Activated CD4-positive, alpha-beta T cell treated with anti-CD3 and anti-CD28 coated beads, Interleukin-2, amount 50 U/mL, for 1 hour (primary cell): Measurements from ENCODE around the gene CMC2.

Experiments used
- DNase-seq: peaks from one replicate; pipeline ENCODE4 v3.0.0-alpha.2; 2020

CMC2 gene

DNA sequence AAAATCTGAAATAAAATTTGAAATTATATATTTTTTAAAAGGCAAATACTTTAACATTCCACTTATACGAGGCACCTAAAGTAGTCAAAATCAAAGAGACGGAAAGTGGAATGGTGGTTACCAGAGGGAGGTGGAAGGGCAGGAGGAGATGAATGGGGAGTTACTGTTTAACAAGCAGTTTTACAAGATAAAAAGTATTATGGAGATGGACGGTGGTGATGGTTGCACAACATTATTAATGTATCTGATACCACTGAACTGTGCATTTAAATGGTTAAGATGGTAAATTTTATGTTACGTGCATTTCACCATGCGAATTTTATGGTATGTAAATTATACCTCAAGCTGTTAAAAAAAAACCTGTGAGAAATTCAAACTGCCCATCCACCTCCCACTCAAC lies 5.4 kb downstream of the CMC2 start:
- DNase-seq = no peak

DNA sequence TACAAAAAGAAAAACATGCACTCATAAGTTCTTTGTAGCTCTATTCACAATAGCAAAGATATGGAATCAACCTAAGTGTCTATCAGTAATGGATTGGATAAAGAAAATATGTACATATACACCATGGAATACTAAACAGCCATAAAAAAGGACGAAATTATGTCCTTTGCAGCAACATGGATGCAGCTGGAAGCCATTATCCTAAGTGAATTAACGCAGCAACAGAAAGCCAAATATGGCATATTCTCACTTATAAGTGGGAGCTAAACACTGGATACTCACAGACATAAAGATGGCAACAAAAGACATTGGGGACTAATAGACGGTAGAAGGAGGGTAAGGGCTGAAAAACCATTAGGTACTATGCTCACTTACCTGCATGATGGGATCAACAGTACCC lies 5.8 kb downstream of the CMC2 start:
- DNase-seq = no peak

GRCh38 chr16:80997964-80998620 lies 8.6 kb downstream of the CMC2 start:
- DNase-seq = no peak

GRCh38 chr16:80997139-80997798 lies 9.4 kb downstream of the CMC2 start:
- no peak for DNase-seq

DNA sequence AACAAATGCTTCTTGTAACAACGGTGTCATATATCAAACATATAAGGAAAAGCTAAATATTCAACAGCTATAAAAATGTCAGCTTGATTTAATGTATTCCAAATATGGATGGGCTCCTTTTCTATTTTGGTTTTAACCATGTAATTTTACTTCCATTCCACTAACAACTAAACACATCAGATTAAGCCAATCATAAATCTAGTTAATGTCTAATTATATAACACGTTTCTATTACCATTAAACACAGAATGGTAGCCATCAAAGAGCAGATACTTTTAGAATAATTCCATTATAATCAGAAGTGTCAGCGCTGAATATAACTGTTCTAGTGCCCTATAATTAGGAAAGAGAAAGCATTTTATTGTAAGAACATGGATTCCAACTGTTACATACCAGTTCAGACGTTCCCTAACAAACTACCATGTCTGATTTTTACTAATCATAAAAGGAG lies 10.0 kb downstream of the CMC2 start:
- DNase-seq = no peak

GRCh38 chr16:80994451-80994850 lies 12.2 kb downstream of the CMC2 start:
- DNase-seq = no peak

GRCh38 chr16:80993834-80994233 lies 12.9 kb downstream of the CMC2 start:
- DNase-seq = no peak

GRCh38 chr16:80993307-80993706 lies 13.4 kb downstream of the CMC2 start:
- no peak for DNase-seq

- no peak for DNase-seq
Measured at GRCh38 chr16:80992676-80993293, 13.9 kb downstream of the CMC2 start.

DNA sequence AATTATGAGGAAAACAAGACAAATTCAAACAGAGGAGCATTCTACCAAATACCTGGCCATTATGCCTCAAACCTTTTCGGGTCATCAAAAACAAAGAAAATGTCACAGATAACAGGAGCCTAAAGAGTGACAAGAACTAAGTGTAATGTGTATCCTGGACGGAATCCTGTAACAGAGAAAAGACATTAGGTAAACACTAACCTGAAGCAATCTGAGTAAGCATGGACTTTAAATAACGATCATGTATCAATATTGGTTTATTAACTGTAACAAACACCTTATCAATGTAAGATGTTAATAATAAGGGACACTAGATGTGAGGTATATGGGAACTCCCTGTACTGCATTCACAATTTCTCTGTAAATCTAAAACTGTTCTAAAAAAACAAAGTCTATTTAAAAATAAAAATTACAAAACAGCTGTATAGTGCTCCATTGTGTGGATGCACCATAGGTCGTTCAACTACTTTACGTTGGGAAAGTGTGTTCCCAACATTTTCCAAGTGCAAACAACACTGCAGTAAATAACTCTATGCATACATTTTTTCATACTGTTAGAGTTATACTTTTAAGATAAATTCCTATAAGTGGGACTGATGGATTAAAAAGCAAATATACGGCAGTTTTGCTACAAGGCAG lies 14.8 kb downstream of the CMC2 start:
- no peak for DNase-seq

DNA sequence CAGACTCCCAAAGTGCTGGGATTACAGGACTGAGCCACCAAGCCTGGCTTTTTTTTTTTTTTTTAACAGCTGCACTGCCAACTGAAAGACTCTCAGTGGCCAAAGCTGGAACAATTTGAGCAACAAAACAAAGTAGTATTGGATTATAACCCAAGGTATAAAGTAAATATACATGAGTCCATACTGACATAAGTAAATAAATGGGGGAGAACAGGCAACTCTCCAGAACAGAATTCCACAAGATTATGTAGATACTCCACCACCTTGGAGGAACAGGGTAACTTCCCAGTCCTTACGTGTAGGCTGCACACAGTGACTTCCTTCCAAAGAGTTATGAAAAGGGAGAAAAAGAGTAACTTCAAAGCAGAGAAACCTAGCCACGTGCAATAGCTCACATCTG lies 15.7 kb downstream of the CMC2 start:
- no peak for DNase-seq

DNA sequence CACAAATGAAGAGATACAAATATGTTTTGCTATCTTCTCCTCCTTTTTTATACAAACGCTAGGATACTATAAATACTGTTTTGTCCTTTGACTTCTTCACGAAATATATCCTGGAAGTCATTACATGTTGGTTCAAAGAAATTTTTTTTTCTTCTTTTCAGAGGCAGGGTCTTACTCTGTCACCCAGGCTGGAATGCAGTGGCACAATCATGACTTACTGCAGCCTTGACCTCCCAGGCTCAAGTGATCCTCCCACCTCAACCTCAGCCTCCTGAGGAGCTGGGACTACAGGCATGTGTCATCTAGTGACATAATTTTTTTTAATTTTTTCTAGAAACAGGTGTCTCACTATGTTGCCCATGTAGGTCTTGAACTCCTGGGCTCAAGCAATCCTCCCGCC lies 16.1 kb downstream of the CMC2 start:
- no peak for DNase-seq

GRCh38 chr16:80989801-80990200 lies 16.9 kb downstream of the CMC2 start:
- DNase-seq = no peak

- no peak for DNase-seq
Measured at GRCh38 chr16:80988756-80989155, 17.9 kb downstream of the CMC2 start.

- DNase-seq = no peak
Measured at GRCh38 chr16:80986557-80986956, 20.1 kb downstream of the CMC2 start.

GRCh38 chr16:80985611-80986010 lies 21.1 kb downstream of the CMC2 start:
- DNase-seq = no peak

GRCh38 chr16:80984124-80984892 lies 22.4 kb downstream of the CMC2 start:
- no peak for DNase-seq

GRCh38 chr16:80982646-80983045 lies 24.0 kb downstream of the CMC2 start:
- no peak for DNase-seq

DNA sequence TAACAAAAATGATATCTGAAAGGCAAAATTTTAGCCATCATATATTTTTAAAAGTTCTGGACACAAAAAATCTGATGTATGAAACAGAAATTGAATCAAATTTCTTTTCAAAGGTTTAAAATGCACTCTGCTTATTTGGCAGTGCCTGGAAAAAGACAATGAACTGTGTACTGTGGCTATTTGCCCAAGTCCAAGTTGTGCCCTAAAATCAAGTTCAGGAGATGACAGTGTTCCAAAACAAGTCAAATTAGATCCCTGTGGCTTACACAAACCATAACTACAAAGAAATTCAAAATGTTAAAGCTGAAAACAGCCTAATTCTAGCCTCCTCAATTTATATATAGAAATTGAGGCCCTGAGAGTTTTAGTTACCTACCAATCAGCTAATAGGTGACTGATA lies 25.6 kb downstream of the CMC2 start:
- DNase-seq = no peak

DNA sequence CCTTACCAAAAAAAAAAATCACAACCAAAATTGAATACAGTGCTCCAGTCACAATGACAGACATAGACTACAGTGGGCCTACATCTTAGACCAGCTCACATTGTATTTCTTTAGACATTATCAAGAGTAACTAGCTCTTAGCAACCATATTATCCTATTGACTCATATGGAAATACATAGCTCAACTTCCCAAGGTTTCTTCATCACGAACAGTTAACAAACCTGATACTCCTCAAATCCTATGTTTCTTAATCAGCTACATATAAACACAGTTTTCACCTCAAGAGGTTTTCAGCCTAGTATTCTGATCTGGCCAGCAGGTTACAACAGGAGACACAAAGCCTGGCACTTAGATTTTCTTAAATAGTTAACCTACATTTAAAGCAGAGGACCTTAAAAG lies 29.7 kb downstream of the CMC2 start:
- DNase-seq = no peak

GRCh38 chr16:80974649-80975376 lies 31.9 kb downstream of the CMC2 start:
- DNase-seq = no peak

DNA sequence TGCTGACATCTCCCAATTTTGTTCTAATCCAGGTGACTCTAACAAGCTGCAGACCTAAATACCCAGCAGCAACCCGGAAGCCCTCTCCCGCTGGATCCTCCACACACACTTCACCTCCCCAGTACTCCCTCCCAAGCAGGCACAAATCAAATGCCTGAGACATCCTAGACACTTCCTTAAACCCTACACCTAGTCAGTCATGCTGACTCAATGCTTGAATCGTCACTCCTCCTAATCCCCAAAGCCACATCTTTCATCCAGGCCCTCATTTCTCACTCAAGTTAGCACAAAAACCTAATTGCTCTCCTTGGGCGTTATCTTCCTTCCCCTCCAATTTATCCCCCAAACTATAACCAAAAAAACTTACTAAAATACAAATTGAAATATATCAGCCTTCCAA lies 32.7 kb downstream of the CMC2 start:
- no peak for DNase-seq
